ENCODE measurements around the gene LY6G6C.
"Not testable (repeated sequence)": the region's sequence is repeated elsewhere in the genome, so short reads cannot be mapped to it uniquely, and the experiment has no call there.

LY6G6C gene

GRCh38 chr6:31713991-31714684 is 7.4 kb downstream of the LY6G6C start:
- no peak overlapping the region for H3K9ac ChIP-seq (ENCODE audit: low read length in 2 of 2)
- peaks cover 0 to 2% of the 10 kb centered on the region in 2 donors for H3K27me3 ChIP-seq (ENCODE audit: control insufficient read depth in 1 of 2, insufficient read depth in 2 of 2, low read length in 2 of 2)
- H3K36me3 ChIP-seq (ENCODE audit: control insufficient read depth in 2 of 2, insufficient read depth in 2 of 2, low read length in 2 of 2) = no peaks in the 10 kb centered on the region
- H3K4me1 ChIP-seq (ENCODE audit: control insufficient read depth, insufficient read depth, low read length) = peaks cover 7% of the 10 kb centered on the region
- H3K9me3 ChIP-seq (ENCODE audit: control insufficient read depth in 2 of 2, low read length in 2 of 2) = no peaks in the 10 kb centered on the region
- H3K4me3 ChIP-seq (ENCODE audit: low read length in 2 of 2) = no peak overlapping the region
- no peak overlapping the region for H3K27ac ChIP-seq (ENCODE audit: low read length)

- H3K9ac ChIP-seq (ENCODE audit: low read length in 2 of 2) = no peak overlapping the region
- H3K27ac ChIP-seq (ENCODE audit: low read length) = no peak overlapping the region
- no peaks in the 10 kb centered on the region for H3K9me3 ChIP-seq (ENCODE audit: control insufficient read depth in 2 of 2, low read length in 2 of 2)
- H3K36me3 ChIP-seq (ENCODE audit: control insufficient read depth in 2 of 2, insufficient read depth in 2 of 2, low read length in 2 of 2) = no peaks in the 10 kb centered on the region
- no peak overlapping the region for H3K4me3 ChIP-seq (ENCODE audit: low read length in 2 of 2)
- peaks cover 0 to 2% of the 10 kb centered on the region in 2 donors for H3K27me3 ChIP-seq (ENCODE audit: control insufficient read depth in 1 of 2, insufficient read depth in 2 of 2, low read length in 2 of 2)
- H3K4me1 ChIP-seq (ENCODE audit: control insufficient read depth, insufficient read depth, low read length) = peaks cover 7% of the 10 kb centered on the region
Measured at GRCh38 chr6:31713465-31713864, 8.1 kb downstream of the LY6G6C start.

DNA sequence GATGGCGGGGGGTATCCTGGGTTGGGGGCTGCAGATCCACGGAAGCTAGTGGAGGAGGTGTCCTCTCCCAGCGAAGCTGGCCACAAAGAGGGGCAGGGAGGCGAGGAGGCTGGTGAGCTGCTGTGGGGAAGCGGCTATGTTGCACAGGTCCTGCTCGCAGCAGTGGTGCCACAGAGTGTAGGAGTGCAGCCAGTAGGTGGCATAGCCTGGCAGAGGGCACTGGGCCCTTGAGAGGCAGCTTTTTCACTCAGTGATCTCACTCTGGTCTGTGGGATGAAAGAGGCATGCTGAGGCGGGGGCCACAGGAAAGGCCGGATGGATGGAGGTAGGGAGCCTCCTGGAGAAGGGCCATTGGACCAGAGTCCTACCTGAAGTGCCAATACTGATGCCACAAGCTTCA is 9.2 kb downstream of the LY6G6C start:
- Histone ChIP-seq H3K9me3 (ENCODE audit: control insufficient read depth in 2 of 2, low read length in 2 of 2) (no peaks in the 10 kb centered on the region), H3K36me3 (ENCODE audit: control insufficient read depth in 2 of 2, insufficient read depth in 2 of 2, low read length in 2 of 2) (no peaks in the 10 kb centered on the region), H3K4me1 (ENCODE audit: control insufficient read depth, insufficient read depth, low read length) (peaks cover 7% of the 10 kb centered on the region), H3K27me3 (ENCODE audit: control insufficient read depth in 1 of 2, insufficient read depth in 2 of 2, low read length in 2 of 2) (peaks cover 0 to 2% of the 10 kb centered on the region in 2 donors), H3K27ac (ENCODE audit: low read length) (no peak overlapping the region), H3K4me3 (ENCODE audit: low read length in 2 of 2) (no peak overlapping the region), H3K9ac (ENCODE audit: low read length in 2 of 2) (no peak overlapping the region)

DNA sequence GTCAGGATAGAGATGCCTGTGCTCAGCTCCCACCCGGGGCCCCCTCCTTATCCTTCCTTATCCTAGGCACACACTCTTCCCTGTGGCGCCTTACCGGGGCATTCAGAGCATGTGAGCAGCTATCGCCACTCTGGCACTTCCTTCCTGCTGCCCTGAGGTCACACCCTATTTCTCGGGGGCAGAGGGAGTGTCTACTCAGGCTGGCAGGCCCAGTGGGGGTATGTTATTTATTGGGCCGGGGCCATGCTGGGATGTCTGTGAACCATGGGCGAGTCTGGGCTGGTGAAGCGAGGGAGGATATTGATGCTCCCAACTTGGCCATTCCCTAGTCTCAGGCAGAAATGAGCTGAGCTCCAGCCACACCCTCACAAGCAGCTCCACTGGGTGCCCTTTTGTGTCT is 10.3 kb downstream of the LY6G6C start:
- Histone ChIP-seq H3K27ac (ENCODE audit: low read length) (no peak overlapping the region), H3K9ac (ENCODE audit: low read length in 2 of 2) (no peak overlapping the region), H3K36me3 (ENCODE audit: control insufficient read depth in 2 of 2, insufficient read depth in 2 of 2, low read length in 2 of 2) (no peaks in the 10 kb centered on the region), H3K27me3 (ENCODE audit: control insufficient read depth in 1 of 2, insufficient read depth in 2 of 2, low read length in 2 of 2) (peaks cover 0 to 2% of the 10 kb centered on the region in 2 donors), H3K4me3 (ENCODE audit: low read length in 2 of 2) (no peak overlapping the region), H3K4me1 (ENCODE audit: control insufficient read depth, insufficient read depth, low read length) (peaks cover 7% of the 10 kb centered on the region), H3K9me3 (ENCODE audit: control insufficient read depth in 2 of 2, low read length in 2 of 2) (no peaks in the 10 kb centered on the region)

GRCh38 chr6:31710523-31711219 is 10.9 kb downstream of the LY6G6C start:
- Histone ChIP-seq H3K9me3 (ENCODE audit: control insufficient read depth in 2 of 2, low read length in 2 of 2) (no peaks in the 10 kb centered on the region), H3K4me3 (ENCODE audit: low read length in 2 of 2) (no peak overlapping the region), H3K36me3 (ENCODE audit: control insufficient read depth in 2 of 2, insufficient read depth in 2 of 2, low read length in 2 of 2) (no peaks in the 10 kb centered on the region), H3K27me3 (ENCODE audit: control insufficient read depth in 1 of 2, insufficient read depth in 2 of 2, low read length in 2 of 2) (peaks cover 0 to 2% of the 10 kb centered on the region in 2 donors), H3K27ac (ENCODE audit: low read length) (no peak overlapping the region), H3K4me1 (ENCODE audit: control insufficient read depth, insufficient read depth, low read length) (peaks cover 7% of the 10 kb centered on the region), H3K9ac (ENCODE audit: low read length in 2 of 2) (no peak overlapping the region)

DNA sequence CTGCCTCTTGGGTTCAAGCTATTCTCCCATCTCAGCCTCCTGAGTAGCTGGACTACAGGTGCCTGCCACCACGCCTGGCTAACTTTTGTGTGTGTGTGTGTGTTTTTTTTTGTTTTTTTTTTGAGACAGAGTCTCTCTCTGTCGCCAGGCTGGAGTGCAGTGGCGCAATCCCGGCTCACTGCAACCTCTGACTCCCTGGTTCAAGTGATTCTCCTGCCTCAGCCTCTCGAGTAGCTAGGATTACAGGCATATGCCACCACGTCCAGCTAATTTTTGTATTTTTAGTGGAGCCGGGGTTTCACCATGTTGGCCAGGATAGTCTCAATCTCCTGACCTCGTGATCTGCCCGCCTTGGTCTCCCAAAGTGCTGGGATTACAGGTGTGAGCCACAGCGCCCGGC is 12.4 kb downstream of the LY6G6C start:
- not testable (repeated sequence) for H3K9me3 ChIP-seq (ENCODE audit: control insufficient read depth in 2 of 2, low read length in 2 of 2); H3K27me3 ChIP-seq (ENCODE audit: control insufficient read depth in 1 of 2, insufficient read depth in 2 of 2, low read length in 2 of 2); H3K27ac ChIP-seq (ENCODE audit: low read length); H3K36me3 ChIP-seq (ENCODE audit: control insufficient read depth in 2 of 2, insufficient read depth in 2 of 2, low read length in 2 of 2); H3K4me3 ChIP-seq (ENCODE audit: low read length in 2 of 2); H3K9ac ChIP-seq (ENCODE audit: low read length in 2 of 2); H3K4me1 ChIP-seq (ENCODE audit: control insufficient read depth, insufficient read depth, low read length)

DNA sequence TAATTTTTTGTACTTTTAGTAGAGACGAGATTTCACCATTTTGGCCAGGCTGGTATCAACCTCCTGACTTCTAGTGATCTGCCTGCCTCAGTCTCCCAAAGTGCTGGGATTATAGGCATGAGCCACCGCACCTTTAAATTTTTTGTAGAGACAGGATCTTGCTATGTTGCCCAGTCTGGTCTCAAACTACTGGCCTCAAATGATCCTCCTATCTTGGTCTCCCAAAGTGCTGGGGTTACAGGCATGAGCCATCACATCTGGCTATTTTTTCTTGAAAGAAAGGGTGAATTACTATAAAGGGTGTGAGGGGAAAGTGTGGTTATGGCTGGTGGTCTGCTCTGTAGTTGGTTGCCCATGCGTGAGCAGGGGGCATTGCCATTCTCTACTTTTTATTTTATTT is 13.3 kb downstream of the LY6G6C start:
- Histone ChIP-seq H3K36me3 (ENCODE audit: control insufficient read depth in 2 of 2, insufficient read depth in 2 of 2, low read length in 2 of 2) (no peaks in the 10 kb centered on the region), H3K4me3 (ENCODE audit: low read length in 2 of 2) (no peak overlapping the region), H3K9ac (ENCODE audit: low read length in 2 of 2) (no peak overlapping the region), H3K4me1 (ENCODE audit: control insufficient read depth, insufficient read depth, low read length) (peaks cover 5% of the 10 kb centered on the region), H3K9me3 (ENCODE audit: control insufficient read depth in 2 of 2, low read length in 2 of 2) (no peaks in the 10 kb centered on the region), H3K27ac (ENCODE audit: low read length) (no peak overlapping the region), H3K27me3 (ENCODE audit: control insufficient read depth in 1 of 2, insufficient read depth in 2 of 2, low read length in 2 of 2) (peaks cover 0 to 2% of the 10 kb centered on the region in 2 donors)

DNA sequence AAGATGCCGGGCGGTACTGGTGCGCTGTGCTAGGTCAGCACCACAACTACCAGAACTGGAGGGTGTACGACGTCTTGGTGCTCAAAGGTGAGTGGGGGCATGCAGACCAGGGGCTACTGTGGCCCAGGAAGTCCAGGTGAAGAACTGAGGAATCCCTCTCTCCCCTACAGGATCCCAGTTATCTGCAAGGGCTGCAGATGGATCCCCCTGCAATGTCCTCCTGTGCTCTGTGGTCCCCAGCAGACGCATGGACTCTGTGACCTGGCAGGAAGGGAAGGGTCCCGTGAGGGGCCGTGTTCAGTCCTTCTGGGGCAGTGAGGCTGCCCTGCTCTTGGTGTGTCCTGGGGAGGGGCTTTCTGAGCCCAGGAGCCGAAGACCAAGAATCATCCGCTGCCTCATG is 13.8 kb downstream of the LY6G6C start:
- H3K27me3 ChIP-seq (ENCODE audit: control insufficient read depth in 1 of 2, insufficient read depth in 2 of 2, low read length in 2 of 2) = peaks cover 0 to 2% of the 10 kb centered on the region in 2 donors
- H3K4me3 ChIP-seq (ENCODE audit: low read length in 2 of 2) = no peak overlapping the region
- H3K36me3 ChIP-seq (ENCODE audit: control insufficient read depth in 2 of 2, insufficient read depth in 2 of 2, low read length in 2 of 2) = no peaks in the 10 kb centered on the region
- no peak overlapping the region for H3K9ac ChIP-seq (ENCODE audit: low read length in 2 of 2)
- no peaks in the 10 kb centered on the region for H3K9me3 ChIP-seq (ENCODE audit: control insufficient read depth in 2 of 2, low read length in 2 of 2)
- H3K4me1 ChIP-seq (ENCODE audit: control insufficient read depth, insufficient read depth, low read length) = peaks cover 5% of the 10 kb centered on the region
- H3K27ac ChIP-seq (ENCODE audit: low read length) = no peak overlapping the region

GRCh38 chr6:31706599-31706998 is 14.9 kb downstream of the LY6G6C start, which contains the start of gene LY6G6F:
Gene LY6G6F, plus strand, starts transcription at chr6:31706866. Its CDS starts 41 bp downstream, at chr6:31706907.
- no peak within 1 kb of the TSS for H3K9ac ChIP-seq (ENCODE audit: low read length in 2 of 2)
- no peak within 1 kb of the TSS for H3K4me3 ChIP-seq (ENCODE audit: low read length in 2 of 2)
- peaks cover 14% of the 10 kb centered on the region for H3K4me1 ChIP-seq (ENCODE audit: control insufficient read depth, insufficient read depth, low read length)
- H3K27ac ChIP-seq (ENCODE audit: low read length) = no peak within 1 kb of the TSS
- no peaks in the 10 kb centered on the region for H3K36me3 ChIP-seq (ENCODE audit: control insufficient read depth in 2 of 2, insufficient read depth in 2 of 2, low read length in 2 of 2)
- H3K27me3 ChIP-seq (ENCODE audit: control insufficient read depth in 1 of 2, insufficient read depth in 2 of 2, low read length in 2 of 2) = peaks cover 0 to 2% of the 10 kb centered on the region in 2 donors
- H3K9me3 ChIP-seq (ENCODE audit: control insufficient read depth in 2 of 2, low read length in 2 of 2) = no peaks in the 10 kb centered on the region

DNA sequence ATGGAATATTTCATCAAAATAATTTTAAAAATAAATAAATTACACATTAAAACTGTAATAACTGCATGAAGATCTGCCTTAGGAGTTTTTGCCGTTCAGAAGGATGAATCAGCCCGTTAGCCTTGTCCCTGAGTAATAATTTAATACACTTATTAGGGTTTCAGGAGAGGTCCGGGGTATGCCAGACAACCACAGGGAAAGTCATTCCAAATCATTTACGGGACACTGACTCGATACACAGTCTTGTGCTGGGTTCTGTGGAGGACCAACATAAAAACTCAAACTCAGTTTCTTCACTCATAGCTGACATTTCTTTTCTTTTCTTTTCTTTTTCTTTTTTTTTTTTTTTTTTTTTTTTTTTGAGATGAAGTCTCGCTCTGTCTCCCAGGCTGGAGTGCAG is 15.6 kb downstream of the LY6G6C start:
- no peak overlapping the region for H3K27ac ChIP-seq (ENCODE audit: low read length)
- peaks cover 0 to 2% of the 10 kb centered on the region in 2 donors for H3K27me3 ChIP-seq (ENCODE audit: control insufficient read depth in 1 of 2, insufficient read depth in 2 of 2, low read length in 2 of 2)
- H3K4me3 ChIP-seq (ENCODE audit: low read length in 2 of 2) = no peak overlapping the region
- no peak overlapping the region for H3K9ac ChIP-seq (ENCODE audit: low read length in 2 of 2)
- peaks cover 0 to 2% of the 10 kb centered on the region in 2 donors for H3K36me3 ChIP-seq (ENCODE audit: control insufficient read depth in 2 of 2, insufficient read depth in 2 of 2, low read length in 2 of 2)
- peaks cover 20% of the 10 kb centered on the region for H3K4me1 ChIP-seq (ENCODE audit: control insufficient read depth, insufficient read depth, low read length)
- no peaks in the 10 kb centered on the region for H3K9me3 ChIP-seq (ENCODE audit: control insufficient read depth in 2 of 2, low read length in 2 of 2)

All from stomach smooth muscle (tissue), 2 donors.